Fibroblast of mammary gland (primary cell): ENCODE results near the gene CDC42BPB.

ENCODE experiments used
- DNase-seq: peaks from one replicate; pipeline ENCODE4 v3.0.0-alpha.2; 2010; ENCODE audit warnings: low read depth
- H3K4me3 ChIP-seq: 2 replicates; pipeline ENCODE4 v1.5.1; 2011; ENCODE audit warnings: low read depth, mild to moderate bottlenecking, low read length, moderate library complexity; ENCODE audit not compliant: control insufficient read depth
- CTCF ChIP-seq: conservative IDR thresholded peaks from 2 replicates; pipeline ENCODE4 v1.5.1; 2011; ENCODE audit warnings: low read depth, low read length, inconsistent platforms; ENCODE audit not compliant: control insufficient read depth, insufficient read depth

The CDC42BPB gene

GRCh38 chr14:103071544-103072251 is 14.3 kb upstream of the CDC42BPB start:
- DNase-seq: no peak
- no peak for TF ChIP-seq CTCF
- H3K4me3 ChIP-seq: no peak overlapping the region

GRCh38 chr14:103070971-103071542 is 13.7 kb upstream of the CDC42BPB start:
- no peak for DNase-seq
- no peak overlapping the region for H3K4me3 ChIP-seq
- no peak for TF ChIP-seq CTCF

GRCh38 chr14:103070263-103070885 is 13.0 kb upstream of the CDC42BPB start:
- no peak overlapping the region for H3K4me3 ChIP-seq
- no peak for DNase-seq
- TF ChIP-seq CTCF: no peak

GRCh38 chr14:103068351-103069073 is 11.2 kb upstream of the CDC42BPB start:
- H3K4me3 ChIP-seq: no peak overlapping the region
- DNase-seq: no peak
- no peak for TF ChIP-seq CTCF

- no peak overlapping the region for H3K4me3 ChIP-seq
Measured at GRCh38 chr14:103067231-103067954, 10.0 kb upstream of the CDC42BPB start.

More at GRCh38 chr14:103067231-103067954, 10.0 kb upstream of the CDC42BPB start:
- no peak for TF ChIP-seq CTCF
- peak; percentile 80 for DNase-seq
